Measurements from ENCODE around the gene GPR143.

- no peak for TF ChIP-seq CTCF (IDR thresholded peaks at IDR 0.05; ENCODE audit: low read depth, low read length)
- TF ChIP-seq EZH2phosphoT487 (IDR thresholded peaks at IDR 0.05; ENCODE audit: low read depth): no peak
Observed at GRCh38 chrX:9706421-9706820, 59.2 kb downstream of the GPR143 start.
